NOMO-1 (cell line): ENCODE data around the gene PTPN21.

Experiments used
- DNase-seq, 2 experiments: peaks; one replicate each; lab custom pipeline; 2025; ENCODE audit not compliant: unreplicated experiment in 2 of 2; lab: John Stamatoyannopoulos, UW

PTPN21 gene

DNA sequence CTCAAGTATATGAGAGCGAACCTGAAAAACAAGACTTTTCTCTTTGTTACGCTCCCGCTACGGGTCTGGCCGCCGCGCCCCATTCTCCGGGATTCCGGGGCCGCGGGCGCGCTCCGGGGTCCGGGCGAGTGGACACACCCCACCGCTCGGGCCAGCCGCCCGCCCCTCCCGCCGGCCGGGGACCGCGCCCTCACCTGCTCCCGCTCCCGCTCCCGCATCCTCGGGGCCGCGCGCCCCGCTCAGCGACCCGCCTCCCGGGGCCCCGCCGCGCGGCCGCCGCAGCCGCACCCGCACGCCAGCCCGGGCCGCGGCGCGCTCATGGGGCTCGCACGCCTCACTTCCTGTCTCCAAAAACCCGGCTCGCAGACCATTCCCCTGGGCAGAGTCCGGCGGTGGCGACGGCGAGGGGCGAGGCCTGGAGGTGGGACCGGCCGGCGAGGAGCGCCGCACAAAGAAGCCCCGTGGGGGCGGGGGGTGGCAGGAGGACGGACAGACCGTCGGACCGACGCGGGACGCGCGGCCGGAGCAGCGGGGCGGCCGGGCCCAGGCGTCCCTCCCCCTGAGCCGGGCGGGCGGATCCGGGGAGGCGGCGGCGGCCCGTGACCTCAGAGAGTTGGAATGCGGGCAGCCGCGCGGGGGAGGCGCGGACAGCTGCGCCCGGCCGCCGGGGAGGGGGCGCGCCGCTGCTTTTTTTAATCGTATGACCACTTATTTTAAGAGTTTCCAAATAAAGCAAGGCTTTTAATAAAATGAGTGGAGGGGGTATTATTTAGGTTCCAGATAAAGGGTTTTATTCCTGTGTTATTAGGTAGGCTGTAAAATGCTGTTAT, at the start of gene PTPN21:
Gene PTPN21 (minus strand): TSS at position 551 of the 830 bp plus-strand sequence. CDS start 4,590 bp downstream, outside the sequence.
- DNase-seq = no peak

DNA sequence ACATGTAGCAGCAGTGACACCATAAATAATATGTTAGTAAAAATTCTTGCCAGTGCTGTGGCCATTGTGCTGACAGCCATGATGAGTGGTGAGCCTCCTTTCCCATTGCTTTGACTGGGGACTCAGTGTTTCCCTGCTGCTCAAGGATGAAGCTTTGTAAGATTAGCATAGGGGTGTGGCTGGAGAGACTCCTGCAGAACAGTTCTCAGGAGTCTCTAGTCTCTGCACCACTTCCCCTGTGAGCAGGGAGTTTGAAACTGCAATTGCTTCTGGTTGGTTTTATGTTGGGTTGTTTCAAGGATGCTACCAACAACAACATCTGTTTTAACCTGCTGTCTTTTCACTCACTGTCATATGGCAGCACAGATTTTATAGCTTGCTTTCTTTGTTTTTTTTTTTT, 49.4 kb upstream of the PTPN21 start:
- DNase-seq = no peak

DNA sequence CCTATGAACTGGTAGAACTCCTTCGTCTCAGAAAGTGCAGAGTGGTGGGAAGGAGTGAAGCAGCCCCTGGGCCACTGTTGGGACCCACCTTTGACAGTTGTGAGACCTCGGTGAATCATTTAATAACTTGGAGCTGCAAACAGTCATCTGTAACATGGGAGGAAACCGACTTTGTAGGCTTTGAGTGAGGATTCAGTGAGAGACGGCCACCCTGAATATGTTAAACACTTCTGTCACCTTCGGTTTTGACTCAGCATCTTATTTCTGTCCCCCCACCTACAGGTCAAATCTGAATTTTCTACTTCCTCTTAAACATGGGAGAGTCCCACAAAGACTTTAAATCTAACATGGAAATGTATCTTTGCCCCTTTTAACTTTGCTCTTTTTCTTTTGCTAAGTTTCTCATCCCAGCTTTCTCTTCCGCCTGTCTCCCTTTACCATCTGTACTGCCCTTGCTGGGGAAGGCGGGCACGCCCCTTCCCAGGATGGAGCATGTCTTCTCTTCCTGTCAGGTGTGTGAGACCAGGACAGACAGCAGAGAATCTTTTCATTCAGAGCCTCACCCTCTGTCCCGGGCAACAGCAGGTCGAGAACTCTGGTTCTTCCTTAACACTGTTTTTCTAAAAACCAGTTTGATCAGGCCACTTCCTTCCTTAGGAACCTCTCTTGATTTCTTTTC, 45.1 kb upstream of the PTPN21 start:
- DNase-seq = no peak

DNA sequence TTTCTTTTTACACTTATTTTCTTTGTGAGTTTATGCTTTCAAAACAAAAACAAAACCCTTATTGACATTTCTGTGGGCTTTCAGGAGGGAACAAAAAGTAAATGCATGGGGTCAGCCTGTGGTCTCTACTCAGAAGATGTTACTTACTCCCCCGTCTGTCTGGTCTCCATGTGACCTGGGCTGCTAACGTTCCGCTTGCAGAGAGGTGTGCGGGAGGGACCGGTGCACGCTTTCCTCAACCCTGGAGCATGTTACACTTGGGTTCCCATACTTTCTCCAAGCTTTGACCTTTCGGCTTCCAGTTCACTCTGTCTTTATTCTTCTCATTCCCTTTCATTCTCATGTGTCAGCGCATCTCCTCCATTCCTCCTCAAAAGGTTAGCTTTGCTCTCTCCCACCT, 44.5 kb upstream of the PTPN21 start:
- DNase-seq = no peak

DNA sequence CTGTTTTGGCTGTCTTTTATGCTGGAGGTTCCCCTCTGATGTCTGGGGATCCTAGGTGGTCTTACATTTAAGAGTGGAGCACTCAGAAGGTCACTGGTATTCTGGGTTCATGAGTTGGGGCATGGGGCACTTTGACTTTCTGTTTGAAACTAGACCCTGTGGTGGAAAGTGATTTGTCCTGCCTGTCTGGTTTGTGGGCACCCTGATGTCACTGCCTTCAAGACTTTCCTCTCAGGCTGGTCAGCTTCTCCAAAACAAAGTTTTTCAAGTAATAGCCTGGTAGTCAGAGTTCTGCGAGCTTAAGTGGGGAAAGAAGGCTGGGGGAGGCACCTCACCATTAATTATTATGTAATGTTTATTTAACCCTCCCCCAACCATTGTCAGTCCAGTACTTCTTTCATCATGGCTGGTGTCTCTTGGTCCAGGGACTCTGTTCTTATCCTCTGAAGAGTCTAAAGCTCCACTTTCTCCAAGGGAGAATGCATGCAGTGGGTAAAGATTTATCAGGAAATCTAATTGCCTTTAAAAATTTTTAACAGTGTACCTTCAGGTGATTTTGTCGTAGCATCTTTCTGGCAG, 43.4 kb upstream of the PTPN21 start:
- DNase-seq = no peak

DNA sequence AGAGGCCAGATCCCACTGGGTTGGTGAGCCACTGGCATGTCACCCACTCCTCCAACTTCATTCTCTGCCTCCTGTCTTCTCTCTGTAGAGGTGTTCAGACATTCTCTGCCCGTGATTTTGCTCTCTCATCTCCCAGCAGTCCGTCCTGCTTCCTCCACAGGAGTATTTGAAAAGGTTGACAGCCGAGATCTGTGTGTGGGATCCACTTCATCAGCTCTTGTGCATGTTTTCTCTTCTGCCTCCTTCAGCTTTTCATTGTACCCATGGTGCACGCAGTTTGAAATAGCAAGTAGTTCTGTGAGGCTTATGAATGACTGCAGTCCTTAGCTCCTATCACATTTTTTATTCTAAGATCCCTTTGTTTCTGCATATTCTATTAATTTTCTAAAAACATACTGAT, 42.8 kb upstream of the PTPN21 start:
- DNase-seq = no peak

DNA sequence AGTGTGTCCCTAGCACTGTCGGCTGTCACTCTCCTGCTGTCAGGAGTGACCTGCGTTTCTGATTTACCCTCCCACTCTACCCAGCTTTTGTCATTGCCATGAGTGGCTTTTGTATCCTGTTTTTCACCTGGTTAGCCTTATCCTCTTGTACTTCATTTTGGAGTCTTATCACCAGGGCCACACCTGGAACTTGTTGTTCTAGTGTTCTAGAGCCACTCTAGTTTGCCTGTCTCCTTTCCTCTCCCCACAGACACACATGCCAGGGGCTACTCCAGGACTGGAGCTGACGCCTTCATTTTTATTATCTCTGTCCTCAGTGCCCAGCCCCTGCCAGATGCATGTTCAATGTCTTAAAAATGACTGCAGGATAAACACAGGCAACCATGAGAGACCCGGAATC, 42.2 kb upstream of the PTPN21 start:
- no peak for DNase-seq

DNA sequence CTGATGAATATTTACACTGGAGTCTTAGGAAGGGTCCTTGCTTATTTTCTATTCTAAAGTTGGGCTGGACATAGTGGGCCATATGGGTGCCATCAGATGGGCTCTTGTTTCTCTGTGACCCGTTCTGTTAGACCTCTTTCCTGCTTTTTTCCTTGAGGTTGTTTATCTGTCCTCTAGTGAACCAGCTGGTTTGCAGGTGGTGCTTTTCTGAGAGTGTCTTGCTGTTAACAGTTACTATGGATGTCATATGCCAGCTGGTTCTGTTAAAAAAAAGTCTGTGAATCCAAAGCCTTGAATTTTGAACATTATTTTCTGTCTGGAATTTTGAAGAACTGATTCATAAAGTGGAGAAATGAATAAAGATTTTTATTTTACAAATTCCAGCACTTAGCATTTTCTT, 37.2 kb upstream of the PTPN21 start:
- DNase-seq = no peak

DNA sequence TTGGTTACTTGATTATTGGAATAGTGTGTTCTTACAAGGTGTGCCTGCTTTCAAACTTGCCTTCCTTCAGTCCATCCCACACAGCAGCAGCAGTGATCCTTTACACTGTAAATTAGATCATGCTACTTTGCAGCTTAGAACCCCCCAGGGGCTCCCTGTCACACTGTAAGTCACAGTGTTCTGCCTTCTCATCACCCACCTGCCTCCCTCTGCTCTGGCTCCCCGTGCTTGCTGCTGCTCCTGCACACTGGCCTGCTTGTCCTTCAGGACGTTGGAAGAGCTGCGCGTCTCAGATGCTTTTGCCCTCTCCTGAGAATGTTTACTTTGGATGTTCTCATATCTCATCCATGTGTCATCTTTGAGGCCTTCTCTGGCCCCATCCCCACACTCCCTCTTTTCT, 35.4 kb upstream of the PTPN21 start:
- no peak for DNase-seq

DNA sequence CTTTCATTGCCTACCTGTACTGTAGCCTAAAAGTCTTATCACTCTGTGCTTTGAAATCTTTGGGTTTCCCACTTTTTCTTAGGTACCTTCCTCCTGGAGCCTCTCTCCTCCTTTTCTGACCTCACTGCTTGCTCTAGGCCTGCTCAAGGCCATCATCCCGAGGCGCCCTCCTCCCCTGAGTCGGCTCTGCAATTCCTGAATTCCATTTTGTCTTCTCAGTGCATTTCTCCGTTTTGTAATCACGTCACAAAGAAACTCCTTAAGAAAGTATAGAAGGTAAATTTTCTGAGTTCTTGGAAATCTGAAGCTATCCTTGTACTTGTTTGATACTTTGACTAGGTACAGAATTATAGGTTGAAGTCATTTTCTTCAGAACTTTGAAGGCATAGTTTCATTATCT, 33.3 kb upstream of the PTPN21 start:
- DNase-seq = no peak

DNA sequence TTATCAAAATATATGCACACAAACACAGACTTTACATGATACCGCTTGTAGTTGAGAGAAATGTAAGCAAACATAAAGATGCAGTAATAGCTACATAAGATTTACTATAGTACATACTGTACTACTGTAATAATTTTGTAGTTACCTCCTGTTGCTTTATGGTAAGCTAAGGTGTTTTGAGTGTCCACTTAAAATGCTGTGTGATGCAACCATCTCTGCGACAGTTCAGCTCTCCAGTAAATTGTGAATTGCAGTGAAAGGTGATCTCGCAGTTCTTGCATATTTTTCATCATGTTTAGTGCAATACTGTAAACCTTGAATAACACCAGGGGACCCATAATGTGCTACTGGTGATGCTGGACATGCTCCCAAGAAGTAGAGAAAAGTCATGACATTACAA, 29.6 kb upstream of the PTPN21 start:
- no peak for DNase-seq

DNA sequence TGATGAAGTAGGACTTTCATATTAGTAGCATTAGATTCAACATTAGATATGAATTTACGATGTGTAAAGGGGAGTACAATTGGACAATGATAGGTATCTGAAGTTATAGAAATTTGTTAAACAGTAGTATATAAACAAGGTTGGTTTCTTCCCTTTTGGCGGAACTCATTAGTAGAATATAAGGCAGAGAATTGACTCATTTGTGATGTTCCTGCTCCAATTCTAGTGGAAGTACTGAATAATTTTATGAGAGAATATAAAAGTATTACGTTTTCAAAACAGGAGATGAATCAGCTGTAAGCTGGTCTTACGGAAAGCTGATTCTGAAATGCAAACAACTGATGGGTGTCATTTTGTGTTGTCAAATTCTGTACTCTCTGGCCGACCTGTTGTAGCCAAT, 21.4 kb upstream of the PTPN21 start:
- DNase-seq = no peak

DNA sequence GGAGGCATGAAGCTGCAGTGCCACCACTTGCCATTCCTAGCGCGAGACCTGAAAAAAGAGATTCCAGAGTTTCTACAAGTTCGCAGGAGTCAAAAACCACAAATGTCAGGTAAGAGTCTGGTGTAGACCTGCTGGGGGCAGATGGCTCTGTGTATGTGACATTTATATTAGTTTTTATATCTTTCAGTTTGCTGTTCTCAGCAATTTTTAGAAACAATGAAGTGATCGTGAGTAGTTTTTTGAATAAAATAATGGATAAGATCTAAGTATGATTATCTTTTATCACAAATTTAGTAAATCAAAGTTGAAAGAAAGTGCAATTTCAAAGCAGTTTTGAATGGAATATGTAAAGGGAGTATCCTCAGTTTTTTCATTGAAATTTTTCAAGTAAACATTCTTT, 17.3 kb upstream of the PTPN21 start:
- no peak for DNase-seq

DNA sequence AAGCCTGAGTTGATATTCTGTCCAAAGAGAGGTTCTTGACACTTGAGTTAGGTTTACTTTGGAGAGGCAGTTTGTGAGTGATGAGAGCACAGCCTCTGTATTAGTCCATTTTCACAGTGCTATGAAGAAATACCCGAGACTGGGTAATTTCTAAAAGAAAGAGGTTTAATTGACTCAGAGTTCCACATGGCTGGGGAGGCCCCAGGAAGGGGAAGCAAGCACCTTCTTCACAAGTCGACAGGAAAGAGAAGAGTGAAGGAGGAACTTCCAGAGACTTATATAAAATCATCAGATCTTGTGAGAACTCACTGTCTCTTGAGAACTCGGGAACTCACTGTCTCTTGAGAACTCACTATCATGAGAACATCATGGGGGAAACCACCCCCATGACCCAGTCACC, 13.4 kb upstream of the PTPN21 start:
- no peak for DNase-seq

DNA sequence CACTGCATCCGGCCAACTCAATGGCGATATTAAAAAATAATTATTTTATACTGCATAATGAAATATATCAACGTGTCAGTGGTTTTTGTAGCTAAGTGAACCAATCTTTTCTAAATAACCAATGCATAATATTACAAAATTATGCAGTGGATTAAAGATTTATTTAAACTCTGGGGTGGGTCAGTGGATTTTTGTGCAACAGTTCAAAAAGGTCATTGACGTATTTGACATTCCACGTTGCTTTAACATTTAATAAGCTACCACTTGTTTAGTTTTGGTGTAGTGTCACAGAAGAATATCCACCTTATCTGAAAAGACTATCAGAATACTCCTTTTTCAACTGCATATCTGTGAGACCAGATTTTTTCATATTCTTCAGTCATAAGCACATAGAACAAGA, 10.6 kb upstream of the PTPN21 start:
- DNase-seq = no peak

DNA sequence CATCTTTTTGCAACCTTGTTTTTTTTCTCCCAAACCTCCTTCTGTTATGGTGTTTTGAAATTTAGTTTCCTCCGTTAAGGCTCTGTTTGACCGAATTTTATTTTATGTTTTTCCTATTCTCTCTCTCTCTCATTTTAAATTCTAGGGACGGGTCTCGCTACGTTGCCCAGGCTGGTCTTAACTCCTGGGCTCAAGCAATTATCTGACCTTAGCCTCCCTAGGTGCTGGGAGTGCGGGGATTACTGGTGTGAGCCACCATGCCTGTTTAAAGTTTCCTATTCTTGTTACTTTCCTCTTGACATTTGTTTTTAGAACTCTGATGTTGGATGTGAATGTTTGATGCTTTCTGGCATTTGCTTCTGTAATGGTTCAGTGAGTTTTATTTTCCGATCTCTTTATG, 9.0 kb upstream of the PTPN21 start:
- DNase-seq = no peak

DNA sequence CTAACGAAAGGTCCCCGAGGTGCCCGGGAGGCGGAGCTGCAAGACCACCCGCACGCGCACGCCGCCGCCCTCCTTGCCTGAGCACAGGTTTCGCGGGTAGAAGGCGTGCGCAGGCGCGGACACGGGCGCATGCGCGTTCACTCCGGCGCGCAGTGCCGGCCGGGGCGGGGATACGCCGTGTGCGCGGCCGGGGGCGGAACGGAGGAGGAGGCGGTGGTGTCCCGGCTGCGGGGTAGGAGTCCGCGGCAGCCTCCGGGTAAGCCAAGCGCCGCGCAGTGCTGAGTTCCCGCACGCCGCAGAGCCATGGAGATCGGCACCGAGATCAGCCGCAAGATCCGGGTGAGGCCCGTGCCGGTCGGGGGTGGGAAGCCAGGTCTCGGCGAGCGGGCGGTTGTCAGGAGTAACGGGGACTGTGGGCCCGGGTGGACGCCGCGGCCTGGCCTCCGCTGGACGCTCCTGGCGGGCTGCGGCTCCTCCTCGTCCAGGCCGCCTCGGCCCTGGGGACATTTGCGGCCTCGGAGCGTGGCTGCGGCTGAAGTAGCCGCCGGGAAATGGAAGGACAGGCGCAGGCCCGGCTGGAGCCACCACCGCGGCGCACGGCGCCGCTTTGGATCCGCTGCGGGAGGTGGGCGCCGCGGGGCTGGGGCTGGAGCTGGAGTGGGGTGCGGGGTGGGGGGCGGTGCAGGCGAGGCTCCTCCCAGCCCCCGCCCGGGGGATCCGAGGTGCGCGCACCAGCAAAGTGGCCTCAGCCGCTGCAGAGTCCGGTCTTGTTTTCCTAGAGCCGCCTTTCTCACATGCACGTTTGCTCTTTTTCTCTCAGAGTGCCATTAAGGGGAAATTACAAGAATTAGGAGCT, 8.3 kb upstream of the PTPN21 start, which contains the start of gene ZC3H14:
Gene ZC3H14 (plus strand): TSS at position 207 of the 856 bp plus-strand sequence. CDS start 97 bp downstream, at position 304.
- peak; percentile 79 to 86 for DNase-seq

DNA sequence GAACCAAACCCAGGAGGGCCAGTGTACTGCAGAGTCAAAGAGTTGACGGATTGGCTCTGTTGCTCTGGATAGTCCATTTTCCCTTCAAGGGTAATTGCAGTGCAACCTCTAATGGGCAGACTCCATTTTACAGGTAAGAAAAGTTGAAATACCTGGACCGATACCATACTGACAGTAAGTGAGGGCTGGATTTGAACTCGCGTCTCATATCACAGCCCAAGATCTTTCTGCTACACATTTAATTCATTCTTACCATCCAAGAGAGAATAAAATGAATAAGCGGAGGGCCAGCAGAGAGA, 7.7 kb upstream of the PTPN21 start:
- no peak for DNase-seq

DNA sequence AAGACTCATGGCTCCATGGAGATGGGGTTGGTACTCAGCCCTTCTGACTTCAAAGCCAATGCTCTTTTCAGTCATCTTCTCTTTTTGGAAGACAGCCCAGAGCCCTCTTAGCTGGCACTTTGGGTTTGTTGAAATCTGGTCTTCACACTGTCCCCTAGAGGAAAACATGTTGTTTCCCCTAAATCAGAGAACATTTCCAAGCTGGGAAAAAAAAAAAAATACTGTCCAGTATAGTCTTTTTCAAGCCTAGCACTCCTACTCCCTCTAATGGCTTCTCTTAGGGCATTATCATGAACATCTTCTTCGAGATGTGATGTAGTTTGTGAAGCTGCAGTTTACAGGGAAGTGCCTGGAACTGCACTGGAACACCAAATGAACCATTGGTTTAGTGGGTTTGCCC, 5.0 kb upstream of the PTPN21 start:
- peak in 1 of 2 experiments; percentile 6 for DNase-seq

DNA sequence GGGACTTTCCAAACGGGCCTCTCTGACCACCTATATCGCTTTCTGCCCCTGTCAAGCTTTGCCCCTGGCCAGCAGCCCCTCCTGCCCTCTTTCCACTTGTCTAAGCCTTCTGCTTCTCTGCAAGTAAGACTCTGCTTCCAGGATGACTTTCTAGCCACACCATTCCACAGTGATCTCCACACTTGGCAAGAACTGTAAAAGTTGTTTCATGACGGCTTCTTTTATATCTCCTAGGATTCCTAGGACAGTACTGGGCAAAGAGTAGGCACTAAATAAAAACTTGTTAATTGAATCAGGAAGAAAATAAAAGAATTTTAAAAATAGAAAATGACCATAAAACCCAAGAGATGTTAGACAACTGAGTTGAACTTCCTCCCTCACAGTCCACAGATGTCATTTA, 1.8 kb upstream of the PTPN21 start:
- no peak for DNase-seq

DNA sequence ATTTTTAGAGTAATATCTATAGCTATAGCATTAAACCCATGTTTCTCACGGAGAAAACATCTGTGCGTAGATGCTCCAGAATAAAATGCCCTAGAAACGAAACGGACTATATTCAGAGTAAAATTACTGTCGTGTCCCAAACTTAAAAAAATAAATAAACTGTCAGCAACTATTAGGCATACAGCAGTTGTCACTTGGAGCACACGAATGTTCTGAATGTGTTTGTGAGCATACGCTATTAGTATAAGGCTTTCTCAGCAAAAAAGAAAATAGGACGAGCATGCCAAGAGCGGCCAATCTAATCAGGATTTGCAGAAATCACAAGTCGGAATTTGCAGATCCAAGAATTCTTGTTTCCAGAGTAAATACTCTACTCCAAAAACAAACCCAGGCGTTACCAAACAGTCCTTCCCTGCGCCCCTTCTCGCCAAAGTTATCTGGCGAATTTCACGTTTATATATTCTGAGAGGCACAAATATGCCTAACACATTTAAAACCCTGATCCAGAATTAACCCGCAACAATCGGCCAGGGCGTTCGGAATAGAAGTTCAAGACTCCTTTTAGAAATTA, 836 bp downstream of the PTPN21 start:
- peak in 1 of 2 experiments; percentile 25 for DNase-seq
